Prostate gland (tissue), 2 donors: Measurements from ENCODE around the gene ANKS1B.

Source experiments
- POLR2A ChIP-seq: fragments of 450-650 bp; IDR thresholded peaks from one replicate; pipeline ENCODE4 v1.6.1; 2016; ENCODE audit warnings: antibody characterized with exemption, mild to moderate bottlenecking
- POLR2AphosphoS5 ChIP-seq: sonication (generic); formaldehyde crosslinking; IDR thresholded peaks from one replicate; pipeline ENCODE4 v1.6.1; 2017; ENCODE audit warnings: antibody characterized with exemption
- TF ChIP-seq, protein P1 (sequence below), 4 experiments: fragments of 200-600 bp in 2 of 4; fragments of 450-650 bp in 2 of 4; sonication (generic) in 2 of 4; IDR thresholded peaks; 1 replicate in 3 of 4; 2 replicates in 1 of 4; pipeline ENCODE4 v1.5.1; 2016 to 2019; ENCODE audit warnings: antibody characterized with exemption in 4 of 4, mild to moderate bottlenecking in 2 of 4, moderate library complexity in 2 of 4

- TF ChIP-seq, protein P1, sequence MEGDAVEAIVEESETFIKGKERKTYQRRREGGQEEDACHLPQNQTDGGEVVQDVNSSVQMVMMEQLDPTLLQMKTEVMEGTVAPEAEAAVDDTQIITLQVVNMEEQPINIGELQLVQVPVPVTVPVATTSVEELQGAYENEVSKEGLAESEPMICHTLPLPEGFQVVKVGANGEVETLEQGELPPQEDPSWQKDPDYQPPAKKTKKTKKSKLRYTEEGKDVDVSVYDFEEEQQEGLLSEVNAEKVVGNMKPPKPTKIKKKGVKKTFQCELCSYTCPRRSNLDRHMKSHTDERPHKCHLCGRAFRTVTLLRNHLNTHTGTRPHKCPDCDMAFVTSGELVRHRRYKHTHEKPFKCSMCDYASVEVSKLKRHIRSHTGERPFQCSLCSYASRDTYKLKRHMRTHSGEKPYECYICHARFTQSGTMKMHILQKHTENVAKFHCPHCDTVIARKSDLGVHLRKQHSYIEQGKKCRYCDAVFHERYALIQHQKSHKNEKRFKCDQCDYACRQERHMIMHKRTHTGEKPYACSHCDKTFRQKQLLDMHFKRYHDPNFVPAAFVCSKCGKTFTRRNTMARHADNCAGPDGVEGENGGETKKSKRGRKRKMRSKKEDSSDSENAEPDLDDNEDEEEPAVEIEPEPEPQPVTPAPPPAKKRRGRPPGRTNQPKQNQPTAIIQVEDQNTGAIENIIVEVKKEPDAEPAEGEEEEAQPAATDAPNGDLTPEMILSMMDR (IDR thresholded peaks at IDR 0.05) = no peak
- TF ChIP-seq POLR2A = no peak
- TF ChIP-seq POLR2AphosphoS5 = no peak
Measured at GRCh38 chr12:99253068-99253467, 731.7 kb downstream of the ANKS1B start.
